Muscle layer of duodenum (tissue), 2 donors: Measurements from ENCODE around the gene ACSS1.

Source experiments
- H3K27ac ChIP-seq: one replicate; pipeline ENCODE4 v1.7.0; 2013; ENCODE audit warnings: mild to moderate bottlenecking, low read length
- H3K27me3 ChIP-seq: one replicate; pipeline ENCODE4 v1.7.0; 2013; ENCODE audit warnings: low read depth, mild to moderate bottlenecking, control low read depth, low read length
- H3K36me3 ChIP-seq, 2 donors: one replicate each; pipeline ENCODE4 v1.7.0; 2013; ENCODE audit warnings: low read length in 2 of 2, control low read depth in 1 of 2, mild to moderate bottlenecking in 1 of 2; ENCODE audit not compliant: insufficient read depth in 2 of 2, control insufficient read depth in 1 of 2
- H3K4me1 ChIP-seq, 2 donors: one replicate each; pipeline ENCODE4 v1.7.0; 2013; ENCODE audit warnings: low read length in 2 of 2, mild to moderate bottlenecking in 2 of 2, control low read depth in 1 of 2, moderate library complexity in 1 of 2; ENCODE audit not compliant: insufficient read depth in 2 of 2, control insufficient read depth in 1 of 2
- H3K4me3 ChIP-seq, 2 donors: one replicate each; pipeline ENCODE4 v1.7.0; 2013; ENCODE audit warnings: low read length in 2 of 2, low read depth in 1 of 2, mild to moderate bottlenecking in 1 of 2
- H3K9me3 ChIP-seq, 2 donors: one replicate each; pipeline ENCODE4 v1.7.0; 2013; ENCODE audit warnings: low read length in 2 of 2, control low read depth in 1 of 2, mild to moderate bottlenecking in 1 of 2; ENCODE audit not compliant: control insufficient read depth in 1 of 2
- donor health status: healthy.

Gene ACSS1

DNA sequence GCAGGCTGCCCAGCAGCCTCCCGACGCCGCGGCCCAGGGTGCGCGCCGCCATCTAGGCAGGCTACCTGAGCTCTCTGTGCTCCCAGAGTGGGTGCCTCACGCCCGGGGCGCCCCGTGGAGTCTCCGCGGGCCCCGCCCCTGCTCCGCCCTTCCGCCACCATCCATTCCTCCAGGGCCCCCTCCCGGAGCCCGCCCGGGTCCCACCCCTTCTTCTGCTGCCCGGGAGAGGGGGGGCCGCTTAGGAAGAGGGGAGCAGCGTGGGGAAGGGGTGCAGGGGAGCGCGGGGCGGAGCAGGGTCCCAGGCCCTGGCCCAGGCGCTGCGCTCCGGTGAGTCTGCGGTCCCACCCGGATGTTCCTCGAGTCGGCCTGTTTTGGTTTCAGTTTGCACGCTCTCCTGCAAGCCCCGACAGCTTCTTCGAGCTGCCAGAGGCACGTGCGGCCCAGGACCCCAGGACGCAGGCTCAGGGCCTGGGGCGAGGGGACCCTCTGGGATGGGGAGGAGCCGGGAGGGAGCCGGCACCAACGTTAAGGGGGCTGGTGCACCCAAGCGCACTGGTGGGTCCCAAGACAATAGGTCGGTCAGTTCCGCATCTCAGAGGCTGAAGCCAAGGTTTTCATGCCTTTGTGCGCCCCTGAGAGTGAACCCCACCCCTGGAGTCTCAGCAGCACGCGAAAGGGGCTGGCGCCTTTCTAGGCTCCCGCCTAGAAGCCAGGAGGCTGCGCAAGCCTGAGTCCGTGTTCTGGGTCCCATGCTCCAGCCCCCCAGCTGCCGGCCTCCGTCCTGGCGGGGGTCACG, at the start of gene ACSS1:
Gene ACSS1 (minus strand): TSS at position 89 of the 796 bp plus-strand sequence. CDS start 37 bp downstream, at position 52.
- Histone ChIP-seq H3K27ac (peak within 1 kb of the TSS; percentile 62), H3K9me3 (no peaks in the 10 kb centered on the region), H3K4me3 (peak within 1 kb of the TSS; percentile 76 to 94), H3K36me3 (no peaks in the 10 kb centered on the region), H3K4me1 (peaks cover 29 to 41% of the 10 kb centered on the region in 2 donors), H3K27me3 (no peaks in the 10 kb centered on the region)

DNA sequence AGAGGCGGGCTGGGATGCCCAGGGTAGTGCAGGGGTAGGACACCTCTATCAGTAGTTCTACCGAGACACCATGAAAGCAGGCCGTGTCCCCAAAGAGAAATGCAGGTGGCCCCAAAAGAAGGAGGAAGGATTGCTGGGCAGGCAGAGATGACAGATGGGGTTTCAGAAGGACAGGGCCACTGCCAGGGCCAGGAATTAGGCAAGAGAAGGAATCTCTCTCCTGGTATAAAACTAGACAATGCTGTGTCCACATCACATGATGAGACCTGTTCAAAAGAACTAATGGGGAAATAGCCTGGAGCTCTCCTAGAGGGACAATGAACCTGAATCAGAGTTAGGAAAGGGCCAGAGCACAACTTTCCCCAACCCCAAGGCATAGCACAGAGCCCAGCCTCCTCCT, 45.6 kb upstream of the ACSS1 start:
- no peaks in the 10 kb centered on the region for H3K27me3 ChIP-seq
- H3K27ac ChIP-seq, result no peak overlapping the region
- H3K36me3 ChIP-seq, result no peaks in the 10 kb centered on the region
- no peak overlapping the region for H3K4me3 ChIP-seq
- no peaks in the 10 kb centered on the region for H3K4me1 ChIP-seq
- H3K9me3 ChIP-seq, result no peaks in the 10 kb centered on the region

DNA sequence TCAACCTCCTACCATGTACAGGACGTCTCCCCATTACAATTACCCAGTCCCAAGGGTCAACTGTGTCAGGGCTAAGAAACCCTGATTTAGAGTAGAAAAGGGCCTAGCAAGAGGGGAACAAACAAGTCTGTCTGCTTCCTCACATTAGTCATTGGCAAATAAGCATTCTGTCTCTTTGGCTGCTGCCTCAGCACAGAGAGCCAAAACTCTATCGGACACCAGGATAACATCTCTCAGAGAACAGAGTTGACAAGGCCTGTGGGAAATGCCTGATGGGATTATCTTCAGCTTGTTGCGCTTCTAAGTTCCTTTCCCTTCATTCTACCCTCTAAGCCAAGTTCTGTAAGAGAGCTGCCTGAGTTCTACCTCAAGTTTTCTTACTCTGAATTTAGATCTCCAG, 43.0 kb upstream of the ACSS1 start:
- no peaks in the 10 kb centered on the region for H3K9me3 ChIP-seq
- no peak overlapping the region for H3K4me3 ChIP-seq
- no peaks in the 10 kb centered on the region for H3K27me3 ChIP-seq
- no peaks in the 10 kb centered on the region for H3K4me1 ChIP-seq
- no peaks in the 10 kb centered on the region for H3K36me3 ChIP-seq
- no peak overlapping the region for H3K27ac ChIP-seq

DNA sequence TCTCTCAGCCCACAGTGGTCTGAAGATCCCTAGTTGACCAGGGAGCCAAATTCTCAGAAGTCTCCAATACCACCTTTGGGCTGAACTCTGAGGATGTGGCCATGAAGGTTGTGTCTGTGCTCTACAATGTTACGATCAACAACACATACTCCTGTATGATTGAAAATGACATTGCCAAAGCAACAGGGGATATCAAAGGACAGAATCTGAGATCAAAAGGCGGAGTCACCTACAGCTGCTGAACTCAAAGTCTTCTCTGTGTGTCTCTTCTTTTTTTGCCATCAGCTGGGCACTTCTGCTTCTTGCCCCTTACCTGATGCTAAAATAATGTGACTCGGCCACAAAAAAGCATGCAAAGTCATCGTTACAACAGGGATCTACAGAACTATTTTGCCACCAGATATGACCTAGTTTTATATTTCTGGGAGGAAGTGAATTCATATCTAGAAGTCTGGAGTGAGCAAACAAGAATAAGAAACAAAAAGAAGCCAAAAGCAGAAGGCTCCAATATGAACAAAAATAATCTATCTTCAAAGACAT, 41.7 kb upstream of the ACSS1 start:
- Histone ChIP-seq H3K9me3 (no peaks in the 10 kb centered on the region), H3K27ac (no peak overlapping the region), H3K27me3 (no peaks in the 10 kb centered on the region), H3K4me1 (no peaks in the 10 kb centered on the region), H3K4me3 (no peak overlapping the region), H3K36me3 (no peaks in the 10 kb centered on the region)

DNA sequence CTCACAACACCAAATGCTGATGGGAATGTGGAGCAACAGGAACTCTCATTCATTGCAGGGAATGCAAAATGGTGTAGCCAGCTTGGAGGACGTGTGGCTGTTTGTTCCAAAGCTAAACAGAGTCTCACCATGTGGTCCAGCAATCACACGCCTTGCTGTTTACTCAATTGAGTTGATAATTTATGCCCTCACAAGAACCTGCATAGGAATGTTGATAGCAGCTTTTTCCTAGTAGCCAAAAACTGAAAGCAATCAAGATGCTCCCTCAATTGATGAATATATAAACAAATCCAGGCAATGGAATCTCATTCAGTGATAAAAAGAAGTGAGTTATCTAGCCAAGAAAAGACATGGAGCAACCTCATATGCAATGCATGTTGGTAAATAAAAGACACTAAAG, 39.6 kb upstream of the ACSS1 start:
- Histone ChIP-seq H3K9me3 (no peaks in the 10 kb centered on the region), H3K4me1 (no peaks in the 10 kb centered on the region), H3K36me3 (no peaks in the 10 kb centered on the region), H3K4me3 (no peak overlapping the region), H3K27ac (no peak overlapping the region), H3K27me3 (no peaks in the 10 kb centered on the region)

DNA sequence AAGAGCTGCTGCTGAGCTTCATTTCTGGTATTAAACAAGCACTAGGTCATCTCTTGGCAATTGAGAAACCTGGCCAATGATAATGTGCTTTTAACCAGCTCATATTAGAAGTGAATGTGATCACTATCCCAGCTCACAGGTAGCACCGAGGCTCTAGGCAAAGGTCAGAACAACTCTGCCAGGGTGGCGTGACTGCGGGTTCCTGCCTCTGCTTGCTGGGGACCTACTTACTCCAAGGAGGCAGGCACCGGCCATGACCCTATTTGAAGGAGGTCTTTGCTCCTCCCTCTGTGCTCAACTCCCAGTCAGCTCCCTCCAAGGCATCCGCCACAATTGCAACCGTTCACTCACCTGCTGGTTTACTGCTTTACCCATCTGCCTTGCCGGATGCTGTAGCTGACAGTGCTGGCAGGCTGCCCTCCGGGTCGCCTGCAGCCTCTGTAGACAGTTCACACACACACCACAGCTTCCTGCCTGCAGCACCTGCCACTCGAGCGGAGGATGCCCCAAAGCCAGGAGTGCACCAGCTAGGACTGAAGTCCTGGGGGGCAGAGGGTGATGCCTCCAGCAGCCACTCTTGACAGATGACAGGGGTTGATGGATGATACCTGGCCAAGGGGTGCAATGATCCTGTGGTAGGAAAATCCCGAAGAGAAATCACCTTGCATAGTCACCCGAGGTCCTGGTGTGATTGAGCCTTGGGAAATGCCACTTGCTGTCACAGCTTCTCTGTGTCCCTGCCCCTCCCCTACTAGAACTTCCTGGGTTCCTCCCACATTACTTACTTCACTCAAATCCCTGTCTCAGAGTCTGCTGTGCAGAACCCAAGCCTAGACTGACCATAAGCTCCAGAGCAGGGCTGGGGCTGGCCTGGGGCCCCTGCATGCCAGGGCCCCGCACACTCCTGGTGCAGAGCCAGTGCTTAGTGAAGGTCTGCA, 32.8 kb upstream of the ACSS1 start:
- Histone ChIP-seq H3K4me3 (no peak overlapping the region), H3K4me1 (no peaks in the 10 kb centered on the region), H3K36me3 (no peaks in the 10 kb centered on the region), H3K27ac (no peak overlapping the region), H3K27me3 (peaks cover 21% of the 10 kb centered on the region), H3K9me3 (no peaks in the 10 kb centered on the region)

- Histone ChIP-seq H3K27me3 (peaks cover 25% of the 10 kb centered on the region), H3K4me3 (no peak overlapping the region), H3K27ac (no peak overlapping the region), H3K36me3 (no peaks in the 10 kb centered on the region), H3K4me1 (peaks cover 0 to 4% of the 10 kb centered on the region in 2 donors), H3K9me3 (no peaks in the 10 kb centered on the region)
Observed at GRCh38 chr20:25089662-25090061, 31.7 kb upstream of the ACSS1 start.

GRCh38 chr20:25089096-25089495, 31.2 kb upstream of the ACSS1 start:
- Histone ChIP-seq H3K4me1 (peaks cover 0 to 7% of the 10 kb centered on the region in 2 donors), H3K9me3 (no peaks in the 10 kb centered on the region), H3K27me3 (peaks cover 31% of the 10 kb centered on the region), H3K27ac (no peak overlapping the region), H3K36me3 (no peaks in the 10 kb centered on the region), H3K4me3 (no peak overlapping the region)

DNA sequence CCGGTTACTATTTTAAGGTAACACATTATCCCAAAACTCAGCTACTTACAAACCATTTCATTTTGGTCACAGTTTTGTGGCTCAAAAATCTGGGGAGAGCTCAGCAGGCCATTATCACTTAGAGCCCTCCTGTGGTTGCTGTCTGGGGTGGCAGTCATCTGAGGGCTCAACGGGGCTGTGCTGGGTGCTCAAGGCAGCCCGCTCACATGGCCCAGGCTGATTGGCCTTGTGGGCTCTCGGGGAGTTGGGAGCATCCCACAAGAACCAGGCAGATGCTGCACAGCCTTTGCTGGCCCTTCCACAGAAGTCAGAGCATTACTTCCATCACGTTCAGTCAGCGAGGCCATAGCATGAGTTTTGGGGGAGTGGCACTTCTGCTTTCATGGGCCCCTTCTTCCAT, 30.3 kb upstream of the ACSS1 start:
- Histone ChIP-seq H3K27me3 (peaks cover 39% of the 10 kb centered on the region), H3K36me3 (no peaks in the 10 kb centered on the region), H3K4me1 (peaks cover 0 to 15% of the 10 kb centered on the region in 2 donors), H3K4me3 (no peak overlapping the region), H3K27ac (no peak overlapping the region), H3K9me3 (no peaks in the 10 kb centered on the region)

DNA sequence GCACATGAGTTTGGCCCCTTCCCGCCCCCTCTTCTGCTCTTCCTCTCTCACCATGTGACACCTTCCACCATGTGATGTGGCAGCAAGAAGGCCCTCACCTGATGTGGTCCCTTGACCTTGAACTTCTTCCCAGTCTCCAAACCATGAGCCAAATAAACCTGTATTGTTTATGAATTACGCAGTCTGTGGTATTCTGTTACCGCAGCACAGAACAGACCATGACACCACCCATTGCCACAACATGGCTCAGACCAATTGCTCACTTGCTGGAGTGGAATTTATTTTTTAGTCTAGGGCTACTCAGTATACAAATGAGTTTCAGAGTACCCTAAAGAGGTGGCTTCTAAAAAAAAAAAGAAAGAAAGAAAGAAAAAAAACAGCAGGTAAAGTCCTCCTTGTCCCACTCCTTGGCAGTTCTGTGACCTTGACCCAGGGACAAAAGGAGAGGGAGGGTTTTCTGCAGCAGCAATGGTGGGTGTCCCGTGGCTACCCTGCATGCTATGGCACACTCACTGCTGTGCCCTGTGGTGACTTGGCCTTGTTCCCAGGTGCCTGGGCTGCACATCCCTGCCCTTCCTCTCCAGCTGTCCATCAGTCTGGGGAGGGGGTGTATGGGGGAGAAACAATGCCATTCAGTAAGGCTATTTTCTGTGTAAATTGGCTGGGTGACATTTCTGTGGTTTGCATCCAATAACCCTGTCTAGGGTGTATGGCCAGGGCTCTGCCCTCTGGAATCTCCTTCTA, 29.4 kb upstream of the ACSS1 start:
- H3K4me1 ChIP-seq, result peaks cover 0 to 18% of the 10 kb centered on the region in 2 donors
- H3K36me3 ChIP-seq, result no peaks in the 10 kb centered on the region
- no peaks in the 10 kb centered on the region for H3K9me3 ChIP-seq
- peaks cover 48% of the 10 kb centered on the region for H3K27me3 ChIP-seq
- H3K27ac ChIP-seq, result no peak overlapping the region
- H3K4me3 ChIP-seq, result no peak overlapping the region
